HepG2 (cell line): ENCODE results near the gene HERPUD2. TPM values are rescaled to one million over a fixed set of nuclear protein-coding genes. Genes with fewer than 3 reads are reported as not detected.
"Not testable (repeated sequence)": the region's sequence is repeated elsewhere in the genome, so short reads cannot be mapped to it uniquely, and the experiment has no call there.

Experiments used
- ATAC-seq: fragments of 200-7000 bp; cut with Tn5 transposase; 3 replicates; pipeline ENCODE4 v1.9.1; 2020; ENCODE audit warnings: mild to moderate bottlenecking, moderate library complexity
- BruUV-seq: library from RNA; stranded (reverse); fragments of 400-500 nt; replicated peaks from 2 replicates; lab custom pipeline; 2021; lab: Mats Ljungman, UMichigan
- CTCF ChIA-PET: fragments of 300-600 bp; formaldehyde crosslinking; extraction: SDS; loops from one replicate; lab custom pipeline; 2021; ENCODE audit warnings: low total read pairs, inconsistent platforms, low intra/inter-chr PET ratio; lab: Yijun Ruan, JAX
- POLR2A ChIA-PET: fragments of 350-600 bp; sonication (Branson Sonifier 250); formaldehyde crosslinking; loops from one replicate; lab custom pipeline; 2020; ENCODE audit warnings: antibody characterized with exemption, inconsistent platforms; lab: Yijun Ruan, JAX
- DNase-seq: peaks from one replicate; pipeline ENCODE4 v3.0.0-alpha.2; 2015; ENCODE audit warnings: low spot score
- FAIRE-seq: peaks from 3 replicates; lab custom pipeline; 2011; peaks lifted over from hg19 to GRCh38; lab: Jason Lieb, UNC
- H2AFZ ChIP-seq: one replicate; pipeline ENCODE4 v1.6.1; 2011; ENCODE audit warnings: low read length, inconsistent platforms
- H3K27ac ChIP-seq: fragments of 300-600 bp; 3 replicates; pipeline ENCODE4 v1.8.0; 2011; ENCODE audit warnings: mixed run types, mild to moderate bottlenecking, mixed read lengths, low read length, inconsistent platforms; ENCODE audit not compliant: insufficient read depth; ENCODE audit errors: extremely low read length
- H3K27me3 ChIP-seq, 2 experiments: fragments of 200-600 bp in 1 of 2; 2 replicates in 1 of 2; 3 replicates in 1 of 2; pipeline versions ENCODE4 v1.6.0 to v1.8.0; 2011; ENCODE audit warnings: low read length in 2 of 2, mild to moderate bottlenecking in 2 of 2, moderate library complexity in 2 of 2, inconsistent platforms in 1 of 2; ENCODE audit not compliant: insufficient read depth in 2 of 2, control insufficient read depth in 1 of 2
- H3K36me3 ChIP-seq, 2 experiments: fragments of 200-600 bp in 1 of 2; replicated peaks in 1 of 2; 2 replicates in 1 of 2; 3 replicates in 1 of 2; pipeline versions ENCODE4 v1.5.1 to v1.8.0; 2011; ENCODE audit warnings: low read length in 2 of 2, inconsistent platforms in 1 of 2; ENCODE audit not compliant: insufficient read depth in 2 of 2, control insufficient read depth in 1 of 2
- H3K4me1 ChIP-seq: 2 replicates; pipeline ENCODE4 v1.5.1; 2012; ENCODE audit warnings: low read length, inconsistent platforms; ENCODE audit not compliant: insufficient read depth
- H3K4me2 ChIP-seq: 2 replicates; pipeline ENCODE4 v1.6.0; 2011; ENCODE audit warnings: low read depth, low read length, inconsistent platforms
- H3K4me3 ChIP-seq, 3 experiments: fragments of 200-600 bp in 1 of 3; sonication (generic), shearing (Covaris generic) in 1 of 3; replicated peaks in 1 of 3; 2 replicates each; pipeline ENCODE4 v1.5.1; 2011 to 2016; ENCODE audit warnings: low read length in 3 of 3, inconsistent platforms in 2 of 3, low read depth in 2 of 3, mild to moderate bottlenecking in 2 of 3, control low read depth in 1 of 3, mixed read lengths in 1 of 3; ENCODE audit not compliant: insufficient read depth in 1 of 3
- H3K79me2 ChIP-seq: one replicate; pipeline ENCODE4 v1.6.1; 2011; ENCODE audit warnings: low read length, inconsistent platforms; ENCODE audit not compliant: insufficient read depth
- H3K9ac ChIP-seq: 2 replicates; pipeline ENCODE4 v1.6.0; 2011; ENCODE audit warnings: mild to moderate bottlenecking, low read depth, low read length, inconsistent platforms; ENCODE audit not compliant: insufficient read depth
- H3K9me3 ChIP-seq: 2 replicates; pipeline ENCODE4 v1.5.1; 2012; ENCODE audit warnings: mild to moderate bottlenecking, low read length
- H4K20me1 ChIP-seq: 2 replicates; pipeline ENCODE4 v1.6.0; 2011; ENCODE audit warnings: inconsistent platforms, mild to moderate bottlenecking, low read length, moderate library complexity; ENCODE audit not compliant: insufficient read depth
- ARNT2 ChIP-seq: sonication (generic); formaldehyde crosslinking; IDR thresholded peaks from 2 replicates; pipeline ENCODE4 v1.8.0; 2022; ENCODE audit warnings: mild to moderate bottlenecking, low read depth, missing genetic modification reagents, moderate library complexity
- ASH2L ChIP-seq: fragments of 300-600, 200-600 bp; sonication (generic); IDR thresholded peaks from 2 replicates; pipeline ENCODE4 v1.7.0; 2017; ENCODE audit warnings: low read depth, mild to moderate bottlenecking, moderate library complexity, mixed read lengths, low read length; ENCODE audit not compliant: insufficient read length
- FIP1L1 ChIP-seq: fragments of 200-400 bp; formaldehyde crosslinking; IDR thresholded peaks from 2 replicates; pipeline ENCODE4 v1.6.1; 2018; ENCODE audit warnings: low read depth, mild to moderate bottlenecking, low read length, moderate library complexity, borderline replicate concordance; ENCODE audit not compliant: insufficient read depth
- KDM1A ChIP-seq: IDR thresholded peaks from 2 replicates; pipeline ENCODE4 v1.6.1; 2016; ENCODE audit warnings: missing compliant biosample characterization
- MTA1 ChIP-seq: sonication (generic); formaldehyde crosslinking; IDR thresholded peaks from 2 replicates; pipeline ENCODE4 v1.4.0; 2020; ENCODE audit warnings: missing genetic modification reagents, mild to moderate bottlenecking, borderline replicate concordance
- POLR2AphosphoS5 ChIP-seq: IDR thresholded peaks from 2 replicates; pipeline ENCODE4 v1.6.1; 2012; ENCODE audit warnings: low read depth, low read length
- RARG ChIP-seq: sonication (generic); formaldehyde crosslinking; IDR thresholded peaks from 2 replicates; pipeline ENCODE4 v1.4.0; 2020; ENCODE audit warnings: low read depth, mild to moderate bottlenecking, missing genetic modification reagents
- SIX4 ChIP-seq: sonication (generic); formaldehyde crosslinking; IDR thresholded peaks from 2 replicates; pipeline ENCODE4 v1.4.0; 2020; ENCODE audit warnings: missing genetic modification reagents
- SRF ChIP-seq: IDR thresholded peaks from 2 replicates; pipeline ENCODE4 v1.6.1; 2011; ENCODE audit warnings: mild to moderate bottlenecking, low read depth, low read length, moderate library complexity
- TOE1 ChIP-seq: sonication (generic); formaldehyde crosslinking; IDR thresholded peaks from 2 replicates; pipeline ENCODE4 v1.4.0; 2020; ENCODE audit warnings: mild to moderate bottlenecking, missing genetic modification reagents
- ZGPAT ChIP-seq: IDR thresholded peaks from 2 replicates; pipeline ENCODE4 v1.6.1; 2016; ENCODE audit warnings: mild to moderate bottlenecking
- ZNF552 ChIP-seq: sonication (generic); formaldehyde crosslinking; IDR thresholded peaks from 2 replicates; pipeline ENCODE4 v1.9.0; 2022; ENCODE audit warnings: missing genetic modification reagents, mild to moderate bottlenecking, borderline replicate concordance
- ZNF556 ChIP-seq: sonication (generic); formaldehyde crosslinking; IDR thresholded peaks from 2 replicates; pipeline ENCODE4 v1.4.0; 2020; ENCODE audit warnings: mild to moderate bottlenecking, missing genetic modification reagents, borderline replicate concordance
- ZNF558 ChIP-seq: sonication (generic); formaldehyde crosslinking; IDR thresholded peaks from 2 replicates; pipeline ENCODE4 v1.9.0; 2022; ENCODE audit warnings: mild to moderate bottlenecking, missing genetic modification reagents, borderline replicate concordance
- ZNF567 ChIP-seq: sonication (generic); formaldehyde crosslinking; IDR thresholded peaks from 2 replicates; pipeline ENCODE4 v1.8.1; 2023; ENCODE audit warnings: mild to moderate bottlenecking, missing genetic modification reagents, borderline replicate concordance
- ZNF569 ChIP-seq: sonication (generic); formaldehyde crosslinking; IDR thresholded peaks from 2 replicates; pipeline ENCODE4 v1.5.0; 2020; ENCODE audit warnings: mild to moderate bottlenecking, missing genetic modification reagents, moderate library complexity, borderline replicate concordance
- ZNF709 ChIP-seq: sonication (generic); formaldehyde crosslinking; IDR thresholded peaks from 2 replicates; pipeline ENCODE4 v1.5.0; 2020; ENCODE audit warnings: mild to moderate bottlenecking, missing genetic modification reagents
- ZNF776 ChIP-seq: sonication (generic); formaldehyde crosslinking; IDR thresholded peaks from 2 replicates; pipeline ENCODE4 v1.4.0; 2020; ENCODE audit warnings: mild to moderate bottlenecking, missing genetic modification reagents
- WGBS: methylation state at CpG from one replicate; pipeline ENCODE4 v1.1.6; 2017; ENCODE audit warnings: low lambda C conversion rate; 5-methylcytosine and 5-hydroxymethylcytosine counted together
- in situ Hi-C: cut with HindIII; loops from 2 replicates; pipeline ENCODE4 v1.10.0; 2017; ENCODE audit warnings: low pct_unique_long_range_greater_than_20kb; ENCODE audit not compliant: extremely low pct_ligation_motif_present
- intact Hi-C: fragments of 100-400 bp; cut with micrococcal nuclease; formaldehyde crosslinking; loops from one replicate; pipeline ENCODE4 v1.10.0; 2022; ENCODE audit not compliant: unreplicated experiment
- polyA plus RNA-seq, 8 experiments: library from polyadenylated mRNA; depleted of rRNA in 3 of 8; stranded (reverse) in 7 of 8; unstranded in 1 of 8; fragments of >200 nt; fragmentation: Illumina TruSeq in 4 of 8; extraction: Trizol in 4 of 8; gene quantifications; 2 replicates each; pipeline versions ENCODE4 v1.2.1 to v1.2.3, GENCODE V29; 2011 to 2016; ENCODE audit warnings: low read depth in 4 of 8, missing spikeins in 1 of 8, mixed read lengths in 1 of 8; ENCODE audit not compliant: insufficient read depth in 1 of 8
- total RNA-seq, 5 experiments: library from RNA; depleted of rRNA; stranded (reverse); fragments of >200 nt; fragmentation: Illumina TruSeq; extraction: Trizol; gene quantifications; 2 replicates each; pipeline ENCODE4 v1.2.3, GENCODE V29; 2016; ENCODE audit warnings: low read depth in 1 of 5

HERPUD2 gene
- total and polyA plus RNA-seq, 2 of the 13 experiments (the other 11 are each of a cell fraction or from before 2014, with no cell fraction given) = 10.7 to 38.6 TPM

GRCh38 chr7:35691366-35691765, 3.6 kb downstream of the HERPUD2 start (continued):
- TF ChIP-seq SRF = no peak
- TF ChIP-seq POLR2AphosphoS5 = no peak
- no peak for TF ChIP-seq TOE1

- H3K9ac ChIP-seq, H2AFZ ChIP-seq, POLR2A ChIA-PET, FAIRE-seq, H3K4me3 ChIP-seq, H3K36me3 ChIP-seq, BruUV-seq, H3K9me3 ChIP-seq, CTCF ChIA-PET, ATAC-seq, H3K4me2 ChIP-seq, in situ Hi-C loops, H3K27ac ChIP-seq, DNase-seq, H3K27me3 ChIP-seq: not testable (repeated sequence)
- intact Hi-C loops = loop anchor here (10.0 kb wide), 1 partner anchor 936 kb away; no protein-coding TSS in a partner anchor
- H3K79me2 ChIP-seq = peaks cover 56% of the 10 kb centered on the region
- H3K4me1 ChIP-seq = peaks cover 43% of the 10 kb centered on the region
- peaks cover 11% of the 10 kb centered on the region for H4K20me1 ChIP-seq
- WGBS = 99% methylated on average over 10 of the region's 10 CpGs
These were observed 4.3 kb downstream of the HERPUD2 start for GRCh38 chr7:35690614-35691013.

DNA sequence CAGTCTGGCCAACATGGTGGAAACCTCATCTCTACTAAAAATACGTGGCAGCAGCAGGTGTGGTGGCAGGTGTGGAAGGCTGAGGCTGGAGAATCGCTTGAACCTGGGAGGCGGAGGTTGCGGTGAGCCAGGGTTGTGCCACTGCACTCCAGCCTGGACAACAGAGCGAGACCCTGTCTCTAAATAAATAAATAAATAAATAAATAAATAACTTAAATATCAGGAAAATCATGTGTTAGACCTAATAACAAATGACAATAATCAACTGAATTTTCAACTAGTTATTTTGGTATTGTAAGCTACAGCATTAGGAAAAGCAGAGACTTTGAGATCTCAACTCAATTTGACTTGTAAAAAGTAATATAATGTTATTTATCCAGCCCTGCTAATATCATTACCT, 9.2 kb downstream of the HERPUD2 start:
- no peak for ATAC-seq
- no peak overlapping the region for H3K4me3 ChIP-seq
- no peak overlapping the region for H2AFZ ChIP-seq
- intact Hi-C loops = no loop called here
- peaks cover 11% of the 10 kb centered on the region for H3K4me1 ChIP-seq
- no peaks in the 10 kb centered on the region for H3K9me3 ChIP-seq
- ChIA-PET CTCF (no interaction called here), POLR2A (interaction anchor here (1.5 kb wide), 1 partner anchor 9 kb away, joined by 5 read pairs; the partner anchor contains the start of gene HERPUD2)
- no peak overlapping the region for H3K4me2 ChIP-seq
- H3K9ac ChIP-seq = no peak overlapping the region
- in situ Hi-C loops = no loop called here
- no peaks in the 10 kb centered on the region for H4K20me1 ChIP-seq
- no peak for FAIRE-seq
- no peak overlapping the region for H3K27ac ChIP-seq
- no peak for DNase-seq
- over 99% methylated on average over 5 of the region's 5 CpGs for WGBS
- no TSS peak for BruUV-seq
- H3K79me2 ChIP-seq = peaks cover 56% of the 10 kb centered on the region
- H3K36me3 ChIP-seq = no peaks in the 10 kb centered on the region; a peak in 1 of 5 replicates
- H3K27me3 ChIP-seq = no peaks in the 10 kb centered on the region
- TF ChIP-seq RARG (CRISPR knock-in tag) = no peak
- no peak for TF ChIP-seq ZNF552 (CRISPR knock-in tag)
- TF ChIP-seq ZNF776 (CRISPR knock-in tag) = no peak
- TF ChIP-seq KDM1A (CRISPR knock-in tag) = no peak
- no peak for TF ChIP-seq ZGPAT (CRISPR knock-in tag)
- no peak for TF ChIP-seq ASH2L
- TF ChIP-seq ZNF569 (CRISPR knock-in tag) = no peak
- TF ChIP-seq SIX4 (CRISPR knock-in tag) = no peak
- no peak for TF ChIP-seq ZNF567 (CRISPR knock-in tag)
- no peak for TF ChIP-seq MTA1 (CRISPR knock-in tag)
- TF ChIP-seq ZNF709 = no peak
- TF ChIP-seq ARNT2 (CRISPR knock-in tag) = no peak
- no peak for TF ChIP-seq ZNF558 (CRISPR knock-in tag)
- no peak for TF ChIP-seq ZNF556 (CRISPR knock-in tag)
- no peak for TF ChIP-seq FIP1L1
